Kidney capillary endothelial cell (primary cell): ENCODE measurements around the gene SATB1.
"Not testable (repeated sequence)": the region's sequence is repeated elsewhere in the genome, so short reads cannot be mapped to it uniquely, and the experiment has no call there.

Experiments
- DNase-seq: peaks from one replicate; pipeline ENCODE4 v3.0.0-alpha.2; 2018; ENCODE audit warnings: low spot score

Gene SATB1

DNA sequence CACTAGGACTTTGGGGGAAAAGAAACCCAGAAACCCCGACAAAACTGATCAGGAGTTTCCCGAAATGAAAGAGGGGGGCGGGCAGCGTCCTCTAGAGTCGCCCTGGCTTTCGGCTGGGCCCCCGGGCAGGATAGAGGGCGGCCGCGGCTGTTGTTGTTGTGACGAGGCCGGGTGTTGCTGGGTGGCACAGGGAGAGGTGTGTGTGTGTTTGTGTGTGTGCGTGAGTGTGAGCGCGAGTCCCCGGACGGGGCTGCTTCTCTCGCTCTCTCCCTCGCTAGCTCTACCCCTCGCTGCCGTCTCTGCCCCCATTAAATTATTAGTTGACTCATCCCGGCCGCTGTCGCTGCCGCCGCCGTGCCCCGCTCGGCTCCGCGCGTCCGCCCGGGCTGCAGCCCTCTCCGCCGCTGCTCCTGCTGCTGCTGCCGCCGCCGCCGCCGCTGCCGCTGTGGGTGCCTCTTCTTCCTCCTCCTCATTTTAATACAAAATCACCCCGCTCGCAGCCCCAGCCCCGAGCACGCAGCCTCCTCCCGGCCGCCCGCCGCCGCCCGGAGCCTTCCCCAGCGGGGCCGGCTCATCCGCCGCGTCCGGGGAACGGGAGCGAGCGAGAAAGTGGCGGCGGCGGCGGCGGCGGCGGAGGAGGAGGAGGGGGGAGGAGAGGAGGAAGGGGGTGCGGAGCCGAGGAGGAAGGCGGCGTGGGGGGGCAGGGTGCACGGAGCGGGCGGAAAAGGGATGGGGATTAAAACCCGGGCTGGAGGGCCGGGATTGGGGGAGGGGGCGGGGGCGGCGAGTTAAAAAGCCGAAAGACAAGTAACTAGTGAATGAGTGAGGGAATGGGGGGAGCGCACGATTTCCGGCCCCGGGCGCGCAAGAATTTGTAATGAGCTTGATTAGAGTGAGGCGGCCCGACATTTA is at the start of gene SATB1:
Gene SATB1 (minus strand): TSS at position 611 of the 912 bp plus-strand sequence. CDS start 4,372 bp downstream, outside the sequence.
- peak; percentile 32 for DNase-seq

DNA sequence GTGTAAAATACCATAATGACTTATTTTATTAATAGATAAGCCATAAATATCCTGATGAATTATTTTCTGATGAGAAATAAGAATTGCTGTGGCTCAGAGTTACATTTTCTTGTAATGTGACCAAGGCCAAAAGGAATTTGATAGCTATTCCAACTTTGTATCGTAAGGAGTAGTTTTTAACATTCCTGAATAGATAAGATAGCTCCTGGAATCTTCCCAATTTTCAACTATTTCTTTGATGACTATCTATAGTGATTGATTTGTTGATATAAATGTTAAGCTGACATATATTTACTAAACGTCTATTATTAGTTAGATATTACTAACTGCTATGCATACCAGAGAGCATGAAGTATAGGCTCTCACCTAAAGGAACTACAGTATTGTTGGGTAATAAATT is 49.1 kb upstream of the SATB1 start:
- DNase-seq = no peak

DNA sequence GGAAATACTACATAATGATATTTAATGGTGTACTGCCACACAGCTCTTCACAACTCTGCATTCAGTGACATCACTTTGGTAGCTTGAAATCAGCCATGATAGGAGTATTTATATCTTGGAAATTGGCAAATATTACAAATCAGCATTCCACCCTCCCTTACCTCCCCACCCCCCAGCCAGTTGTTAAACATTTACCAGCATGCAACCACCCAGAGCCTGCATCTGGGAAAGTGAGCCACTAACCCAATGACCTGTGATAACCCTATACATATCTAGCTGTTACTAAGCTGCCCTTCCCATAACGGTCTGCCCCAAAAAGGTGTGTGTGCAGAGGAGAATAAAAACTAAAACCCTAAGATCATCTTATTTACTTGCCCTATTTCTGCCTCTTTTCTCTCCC is 44.6 kb upstream of the SATB1 start:
- DNase-seq = no peak

DNA sequence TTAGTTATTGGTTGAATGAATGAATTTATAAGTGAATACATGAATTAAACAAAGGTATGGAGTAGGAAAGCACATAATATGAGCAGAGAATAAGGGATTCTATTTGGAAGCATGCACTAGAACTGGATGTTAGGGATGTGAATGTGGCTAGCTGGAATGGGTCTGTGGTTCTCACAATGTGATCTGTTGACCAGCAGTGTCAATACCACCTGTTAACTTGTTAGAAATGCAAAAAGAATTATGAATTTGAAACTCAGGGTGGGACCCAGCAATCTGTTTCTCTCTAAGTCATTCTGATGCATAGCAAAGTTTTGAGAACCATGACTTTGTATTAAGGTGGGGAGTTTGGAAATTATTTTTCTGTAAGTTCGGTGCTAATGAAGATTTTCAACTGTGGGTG is 41.0 kb upstream of the SATB1 start:
- DNase-seq = no peak

DNA sequence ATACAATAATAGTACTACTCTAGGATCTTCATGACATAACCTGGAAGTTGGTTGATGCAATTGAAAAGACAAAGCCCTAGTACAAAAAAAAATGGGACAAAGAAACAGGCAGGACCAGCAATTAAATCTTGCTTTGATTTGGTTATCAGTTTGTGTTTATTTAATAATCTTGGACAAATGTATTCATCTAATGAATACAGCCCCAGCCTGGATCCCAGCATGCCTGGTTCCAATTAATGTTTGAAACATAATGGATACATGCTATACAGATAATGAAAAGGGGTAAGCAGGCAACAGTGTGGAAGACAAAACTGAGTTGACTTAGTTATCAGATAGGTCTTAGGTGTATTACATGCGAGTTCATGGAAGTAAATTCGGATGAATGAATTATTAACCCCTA is 29.6 kb upstream of the SATB1 start:
- DNase-seq = no peak

DNA sequence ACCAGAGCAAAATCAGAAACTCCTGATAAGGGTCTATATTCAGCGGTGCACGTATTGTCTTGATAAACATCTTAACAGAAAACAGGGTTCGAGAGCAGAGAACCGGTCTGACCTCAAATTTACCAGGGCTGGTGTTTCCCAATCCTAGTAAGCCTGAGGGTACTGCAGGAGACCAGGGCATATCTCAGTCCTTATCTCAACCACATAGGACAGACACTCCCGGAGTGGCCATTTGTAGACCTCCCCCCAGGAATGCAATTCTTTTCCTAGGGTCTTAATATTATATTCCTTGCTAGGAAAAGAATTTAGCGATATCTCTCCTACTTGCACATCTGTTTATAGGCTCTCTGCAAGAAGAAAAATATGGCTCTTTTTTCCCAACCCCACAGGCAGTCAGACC is 24.5 kb upstream of the SATB1 start:
- DNase-seq = not testable (repeated sequence)

DNA sequence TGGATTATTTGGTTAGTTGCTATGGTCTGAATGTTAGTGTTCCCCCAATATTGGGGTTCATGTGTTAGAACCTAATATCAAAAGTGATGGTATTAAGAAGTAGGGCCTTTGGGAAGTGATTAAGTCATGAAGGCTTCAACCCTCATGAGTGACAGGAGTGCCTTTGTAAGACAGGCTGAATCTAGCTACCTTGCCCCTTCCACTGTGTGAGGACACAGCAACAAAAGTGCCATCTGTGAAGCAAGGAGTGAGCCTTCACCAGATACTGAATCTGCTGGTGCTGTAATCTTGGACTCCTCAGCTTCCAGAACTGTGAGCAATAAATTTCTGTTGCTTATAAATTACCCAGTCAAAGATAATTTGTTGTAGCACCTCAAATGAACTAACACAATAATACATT is 22.6 kb upstream of the SATB1 start:
- DNase-seq = no peak

DNA sequence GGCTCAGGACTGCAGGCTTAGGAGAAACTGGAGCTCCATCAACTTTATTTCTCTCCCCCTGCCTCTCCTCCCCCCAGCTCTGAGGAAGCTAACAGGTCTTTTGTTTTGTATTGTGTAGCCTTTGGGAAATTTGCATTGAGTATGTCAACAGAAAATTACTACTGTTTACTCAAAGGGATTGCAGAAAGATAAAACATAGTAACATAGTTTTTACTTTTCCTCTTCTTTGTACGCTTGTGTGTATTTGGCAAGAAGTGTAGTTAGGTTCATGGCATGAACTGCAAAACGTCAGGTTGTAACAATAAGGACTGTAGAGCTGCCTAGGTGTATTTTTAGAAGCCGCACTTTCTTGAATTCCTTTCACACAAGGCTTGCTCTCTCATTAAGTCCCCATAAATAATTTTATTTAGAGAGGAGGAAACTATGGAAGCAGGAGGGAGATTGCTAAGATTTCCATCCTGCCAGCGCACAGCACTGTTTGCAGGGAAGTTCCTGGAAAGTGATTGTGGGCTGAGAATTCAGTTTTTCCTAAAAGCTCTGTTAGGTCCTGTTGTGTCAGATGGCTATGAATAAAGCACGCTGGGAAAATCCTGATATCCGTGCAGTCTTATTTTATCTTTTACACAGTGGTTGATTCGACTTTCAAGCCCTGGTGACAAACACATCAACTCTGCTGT is 21.1 kb upstream of the SATB1 start:
- no peak for DNase-seq

DNA sequence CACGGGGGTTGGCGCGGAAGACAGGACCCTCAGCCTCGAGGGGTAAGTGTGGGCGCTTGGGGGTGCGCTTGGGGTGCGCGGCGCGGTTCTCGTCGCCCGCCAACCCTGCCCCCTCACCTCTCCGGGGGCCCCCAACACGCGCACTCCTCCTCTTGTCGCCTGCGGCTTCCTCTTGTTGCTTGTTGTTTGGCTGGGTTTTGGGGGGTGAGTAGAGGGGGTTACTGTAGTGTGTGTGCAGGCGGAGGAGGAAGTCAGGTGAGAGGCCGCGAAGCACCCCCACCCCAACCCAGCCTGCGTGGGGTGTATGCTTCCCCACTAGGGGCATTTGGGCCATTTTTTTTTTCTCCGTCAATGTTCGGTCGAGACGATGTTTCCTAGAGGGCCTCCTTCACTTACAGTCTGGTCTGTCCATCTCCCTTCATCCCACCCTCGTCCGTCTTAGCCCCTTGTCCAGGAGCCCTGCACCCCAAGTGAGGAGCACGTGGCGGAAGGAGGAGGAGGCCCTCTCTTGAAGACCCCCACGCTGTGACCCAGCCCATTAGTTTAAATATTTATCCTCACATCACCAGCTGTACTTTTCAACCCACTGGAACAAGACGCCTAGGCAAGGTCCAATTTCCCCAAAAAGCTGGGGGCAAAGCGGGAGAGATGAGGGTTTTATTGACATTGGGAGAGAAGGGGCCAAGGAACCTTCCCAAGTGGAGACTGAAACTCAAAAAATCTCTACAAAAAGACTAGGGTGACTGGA is 20.4 kb upstream of the SATB1 start:
- DNase-seq = no peak

DNA sequence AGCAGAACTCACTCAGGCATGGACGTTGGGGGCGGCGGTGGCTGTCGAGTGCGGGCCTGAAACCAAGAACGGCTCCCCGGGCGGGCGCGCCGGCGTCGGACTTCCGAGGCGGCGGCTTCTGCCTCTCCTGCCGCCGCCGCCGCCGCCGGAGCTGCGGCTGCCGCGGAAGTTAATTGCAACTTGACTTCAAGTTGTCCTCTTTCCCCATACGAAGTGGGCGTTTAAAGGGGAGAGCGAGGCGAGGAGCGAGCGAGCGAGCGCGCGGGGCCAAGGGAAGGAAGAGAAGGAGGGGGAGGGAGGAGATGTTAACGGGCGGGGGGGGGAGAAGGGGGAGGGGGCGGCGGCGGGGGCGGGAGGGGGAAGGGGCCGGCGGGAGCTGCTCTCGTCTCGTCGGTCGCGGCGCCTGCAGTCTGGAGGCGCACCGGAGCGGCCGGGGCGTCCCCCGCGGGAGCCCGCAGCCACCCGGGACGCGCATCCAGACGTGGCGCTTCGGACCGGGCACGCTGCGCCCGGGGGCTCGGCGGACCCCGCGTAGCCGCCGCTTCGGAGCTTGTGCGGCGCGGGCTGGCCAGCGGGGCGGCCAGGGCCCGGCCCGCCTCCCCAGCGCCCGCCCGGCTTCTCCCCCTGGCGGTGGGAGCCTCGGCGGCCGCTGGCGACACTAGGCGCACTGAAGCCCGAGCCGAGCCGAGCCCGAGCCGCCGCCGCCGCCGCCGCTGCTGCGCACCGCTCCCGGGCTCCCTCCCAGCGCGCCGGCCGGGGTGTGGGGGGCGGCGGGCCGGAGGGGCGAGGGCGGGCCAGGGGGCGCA is 19.7 kb upstream of the SATB1 start:
- DNase-seq = peak; percentile 30

DNA sequence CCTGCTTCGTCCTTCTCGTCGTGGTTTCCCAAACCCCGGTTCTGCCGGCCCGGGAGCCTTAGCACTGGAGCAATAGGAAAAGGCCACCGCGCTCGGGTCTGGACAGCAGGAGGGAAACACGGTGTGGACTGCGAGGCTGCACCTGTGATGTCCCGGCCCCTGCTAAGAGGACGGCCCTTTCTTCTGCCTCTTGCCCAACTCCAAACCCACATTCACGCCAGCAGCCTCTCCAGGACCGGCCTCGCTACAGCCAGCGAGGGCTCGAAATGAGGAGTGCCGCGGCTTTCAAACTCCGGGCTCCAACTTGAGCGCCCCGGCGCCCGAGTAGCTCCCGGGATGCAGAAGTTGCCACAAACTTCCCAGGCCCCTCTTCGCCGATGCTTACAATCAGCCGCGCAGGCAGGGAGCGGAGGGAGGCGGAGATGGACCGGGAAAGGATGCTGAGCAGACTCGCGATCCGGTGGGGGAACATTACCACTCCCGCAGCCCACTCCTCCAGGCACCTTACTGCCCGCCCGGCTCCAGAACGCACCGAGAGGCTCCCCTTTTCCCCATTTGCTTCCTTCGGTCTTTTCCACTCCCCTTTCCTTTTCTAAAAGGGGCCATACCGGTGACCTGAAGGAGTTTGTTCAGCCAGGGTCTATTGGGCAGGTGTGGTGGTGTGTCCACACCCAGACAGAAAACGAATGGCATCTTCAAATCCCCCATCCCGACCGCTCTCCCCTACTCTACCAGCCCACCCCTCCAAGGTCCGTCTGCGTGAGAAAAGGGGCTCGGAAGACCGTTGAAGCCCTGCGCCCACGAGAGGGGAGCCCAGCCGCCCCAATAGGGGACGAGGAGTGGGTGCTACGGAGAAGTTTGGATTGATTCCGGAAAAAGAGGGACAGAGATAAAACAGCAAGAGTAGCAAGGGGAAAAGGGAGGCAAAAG is 18.8 kb upstream of the SATB1 start:
- no peak for DNase-seq

DNA sequence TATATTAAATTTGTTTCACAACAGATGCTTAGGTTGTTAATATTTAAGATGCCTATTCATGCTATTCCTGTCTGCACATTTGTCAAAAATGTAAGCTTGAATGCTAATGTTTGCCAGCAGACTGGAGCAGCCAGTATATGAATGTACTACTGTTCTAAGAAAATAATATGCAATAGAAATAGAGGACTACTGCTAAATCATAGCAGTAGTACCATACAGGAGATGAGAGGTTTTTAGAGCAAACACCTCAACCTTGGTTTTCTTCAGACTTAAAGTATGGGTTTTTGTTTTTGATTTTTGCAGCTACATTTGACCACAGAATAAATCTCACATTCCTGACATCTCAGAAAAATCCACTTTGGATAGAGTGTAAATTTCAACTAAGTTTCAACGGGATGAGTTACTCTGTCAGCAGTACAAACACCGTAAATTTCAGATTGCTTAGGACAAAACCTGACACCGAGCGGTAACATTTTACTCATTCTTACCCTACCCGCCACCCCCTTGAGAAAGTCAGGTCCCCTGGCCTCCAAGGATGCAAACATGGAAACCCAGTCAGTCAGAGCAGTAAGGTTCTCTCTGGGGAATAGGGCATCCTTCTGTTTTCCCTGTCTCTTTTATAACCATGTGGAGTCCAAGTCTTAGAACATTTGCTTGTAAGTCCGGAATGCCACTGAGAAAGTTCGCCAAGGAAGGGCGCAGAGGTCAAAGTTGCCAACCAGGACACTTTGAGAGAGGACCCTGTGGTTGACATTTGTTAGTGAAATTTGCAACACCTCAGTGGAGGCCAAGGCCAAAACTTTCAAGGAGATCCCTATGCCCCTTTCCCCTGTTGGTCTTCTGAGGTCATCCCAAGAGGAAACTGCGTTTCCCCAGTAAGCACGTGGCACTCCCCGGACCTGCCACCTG is 17.9 kb upstream of the SATB1 start:
- DNase-seq = no peak

DNA sequence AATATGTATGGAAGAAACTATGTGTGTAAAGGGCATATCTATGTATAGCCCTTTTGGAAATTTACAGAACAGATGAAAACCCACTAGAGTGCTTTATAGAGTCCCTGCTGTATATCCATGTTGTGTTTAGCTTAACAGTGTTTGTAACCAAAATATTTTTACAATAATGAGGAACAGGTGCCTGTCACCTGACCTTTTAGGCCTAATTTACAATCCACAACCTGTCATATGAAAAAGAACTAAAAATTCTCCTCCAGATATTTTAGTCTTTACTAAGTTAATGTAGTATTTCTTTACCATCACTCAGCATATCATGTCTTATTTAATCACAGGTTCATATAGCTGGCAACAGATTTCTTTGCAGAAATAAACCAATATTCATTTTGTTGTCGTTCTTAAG is 16.4 kb upstream of the SATB1 start:
- no peak for DNase-seq

DNA sequence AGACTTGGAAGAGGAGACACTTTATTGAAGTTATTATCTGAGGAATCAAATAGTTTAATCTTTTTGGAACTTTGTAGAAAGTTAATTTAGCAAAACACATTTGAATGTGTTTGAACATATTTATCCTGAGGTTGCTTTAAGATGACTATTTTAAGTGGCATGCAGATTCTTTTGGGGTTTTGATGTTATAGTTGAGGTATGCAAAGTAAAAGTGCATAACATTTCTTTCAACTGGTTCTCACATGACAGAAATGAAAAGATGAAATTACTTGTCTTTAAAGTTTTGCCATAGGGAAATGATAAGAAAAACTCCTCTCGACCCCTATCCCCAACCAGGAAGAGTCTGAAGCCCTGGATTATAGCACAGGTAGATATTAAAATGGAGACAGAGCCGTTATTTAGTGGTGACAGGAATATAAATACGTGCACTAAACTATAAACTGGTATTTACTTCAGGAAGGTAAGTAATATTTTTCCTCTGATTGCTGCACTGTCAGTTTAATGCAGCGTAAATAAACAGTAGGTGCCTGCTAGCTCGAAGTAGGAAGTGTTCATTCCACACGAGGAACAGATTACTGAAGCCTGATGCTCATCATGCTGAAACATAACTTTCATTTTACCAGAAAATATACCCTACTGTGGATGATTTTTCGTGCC is 15.1 kb upstream of the SATB1 start:
- no peak for DNase-seq

DNA sequence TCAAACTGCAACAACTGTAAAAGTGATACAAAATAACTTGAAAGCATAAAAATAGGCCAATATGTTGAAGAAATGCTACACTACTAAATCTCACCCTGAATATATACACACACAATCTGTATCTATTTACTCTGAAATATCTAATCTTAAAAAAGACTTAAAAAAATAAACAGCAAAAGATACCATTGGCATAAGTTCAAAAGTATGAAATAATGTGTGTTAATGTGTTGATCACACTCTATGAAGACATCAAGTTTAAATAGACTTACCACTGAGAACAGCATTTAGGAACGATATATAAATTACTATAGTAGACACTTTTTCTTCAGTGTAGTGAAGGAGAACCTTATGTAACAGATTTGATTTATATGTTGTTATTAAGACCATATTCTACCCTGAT is 14.1 kb upstream of the SATB1 start:
- DNase-seq = no peak

DNA sequence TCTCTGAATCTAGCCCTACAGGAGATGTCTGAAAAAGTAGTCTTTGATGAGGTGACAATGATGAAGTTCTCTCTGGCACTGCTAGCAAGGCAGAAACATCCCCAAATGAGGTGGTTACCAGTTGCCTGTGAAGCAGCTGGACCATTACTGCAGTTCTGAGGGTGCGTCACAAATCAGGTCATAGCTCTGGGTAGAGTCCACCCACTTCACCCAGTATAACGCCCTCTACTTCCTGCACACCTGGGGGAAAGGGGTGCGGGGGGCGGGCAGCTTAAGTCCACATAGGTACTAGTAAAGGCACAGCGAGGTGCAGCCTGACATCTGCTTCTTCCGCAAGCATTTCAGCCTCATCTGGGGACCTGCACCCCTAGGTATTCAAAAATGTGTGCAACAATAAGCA is 13.4 kb upstream of the SATB1 start:
- no peak for DNase-seq

DNA sequence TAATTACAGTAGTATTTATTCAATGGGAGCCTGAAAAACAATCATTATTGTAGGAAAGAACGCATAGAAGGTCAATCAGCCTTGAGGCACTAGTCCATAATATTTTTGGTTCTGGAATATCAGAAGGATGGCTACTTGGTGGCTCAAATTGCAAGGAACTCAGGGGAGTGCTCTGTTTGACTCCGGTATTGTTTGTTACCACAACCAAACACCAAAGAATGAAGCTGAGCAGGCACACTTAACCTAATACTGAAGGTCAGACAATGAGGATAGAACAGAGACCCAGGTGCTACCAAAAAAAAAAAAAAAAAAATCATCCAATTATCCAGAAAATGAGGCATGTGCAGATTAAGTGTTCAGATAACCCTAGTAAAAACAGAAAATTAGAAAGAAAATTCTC is 11.1 kb upstream of the SATB1 start:
- no peak for DNase-seq

DNA sequence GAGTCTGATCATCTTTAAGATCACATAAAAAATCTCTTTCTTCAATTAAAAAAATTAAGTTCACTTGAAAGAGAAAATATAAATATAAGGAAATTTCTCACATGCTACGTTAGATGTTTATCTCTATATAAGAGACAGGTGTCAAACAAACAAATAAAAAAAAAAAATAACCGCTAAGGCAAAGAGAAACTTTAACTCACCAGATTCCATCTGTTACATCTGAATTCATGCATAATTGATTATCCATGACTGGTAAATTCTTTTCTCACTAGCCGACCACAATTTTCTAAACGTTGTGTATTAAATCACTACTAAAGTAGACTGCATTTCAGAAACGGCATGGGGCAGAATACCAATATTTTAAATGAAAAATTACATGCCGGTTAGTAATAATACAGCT is 9.6 kb upstream of the SATB1 start:
- DNase-seq = no peak

DNA sequence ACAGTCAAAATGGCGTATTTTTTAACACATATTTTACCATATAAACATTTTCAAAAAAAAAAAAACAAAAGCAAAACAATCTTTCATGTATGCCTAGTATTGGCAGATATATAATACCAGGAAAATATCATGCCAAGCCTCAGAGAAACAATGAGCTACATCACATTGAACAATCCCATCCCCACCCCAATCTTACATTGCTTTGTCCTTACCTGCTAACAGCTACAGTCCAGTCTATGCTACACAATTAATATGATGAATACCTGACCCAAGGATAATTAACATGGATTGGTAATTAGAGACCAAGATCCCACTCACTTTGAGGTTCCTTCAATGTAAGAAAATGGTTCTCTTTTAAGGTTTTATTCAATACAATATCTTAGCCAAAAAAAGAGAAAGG is 7.6 kb upstream of the SATB1 start:
- DNase-seq = no peak
